Urinary bladder (tissue), 4 donors: Measurements from ENCODE around the gene VSIG10. TPM values are rescaled to one million over a fixed set of nuclear protein-coding genes. Genes with fewer than 3 reads are reported as not detected.
"Not testable (repeated sequence)": the region's sequence is repeated elsewhere in the genome, so short reads cannot be mapped to it uniquely, and the experiment has no call there.

Source experiments
- DNase-seq: peaks from one replicate; pipeline ENCODE4 v3.0.0-alpha.2; 2015; ENCODE audit errors: extremely low spot score
- H3K27ac ChIP-seq: one replicate; pipeline ENCODE4 v1.5.1; 2013; ENCODE audit warnings: low read depth, mild to moderate bottlenecking, moderate library complexity
- H3K36me3 ChIP-seq: one replicate; pipeline ENCODE4 v1.6.1; 2013; ENCODE audit warnings: mild to moderate bottlenecking, moderate library complexity; ENCODE audit not compliant: insufficient read depth
- H3K4me1 ChIP-seq: one replicate; pipeline ENCODE4 v1.6.1; 2013; ENCODE audit warnings: mild to moderate bottlenecking, moderate library complexity; ENCODE audit not compliant: insufficient read depth
- H3K4me3 ChIP-seq: one replicate; pipeline ENCODE4 v1.5.1; 2013; ENCODE audit warnings: low read depth, low read length
- WGBS: extraction: QIAGEN DNeasy Blood & Tissue Kit; methylation state at CpG from one replicate; pipeline ENCODE4 v1.1.7; 2013; 5-methylcytosine and 5-hydroxymethylcytosine counted together
- polyA plus RNA-seq: library from polyadenylated mRNA; stranded (reverse); fragments of 200-250 nt; gene quantifications from one replicate; pipeline ENCODE4 v1.2.3, GENCODE V29; 2013
- small RNA-seq: library from RNA; depleted of rRNA; stranded (forward); fragments of <200 nt; gene quantifications from one replicate; pipeline ENCODE3, GENCODE V24; 2014
- total RNA-seq: library from RNA; depleted of rRNA; stranded (reverse); fragments of >200 nt; gene quantifications from one replicate; pipeline ENCODE4 v1.2.3, GENCODE V29; 2014
- donor health status: healthy with polysubstance abuse.
- donor health status: healthy.

The VSIG10 gene
- total and polyA plus RNA-seq, 2 donors: 17.8 to 25.6 TPM

DNA sequence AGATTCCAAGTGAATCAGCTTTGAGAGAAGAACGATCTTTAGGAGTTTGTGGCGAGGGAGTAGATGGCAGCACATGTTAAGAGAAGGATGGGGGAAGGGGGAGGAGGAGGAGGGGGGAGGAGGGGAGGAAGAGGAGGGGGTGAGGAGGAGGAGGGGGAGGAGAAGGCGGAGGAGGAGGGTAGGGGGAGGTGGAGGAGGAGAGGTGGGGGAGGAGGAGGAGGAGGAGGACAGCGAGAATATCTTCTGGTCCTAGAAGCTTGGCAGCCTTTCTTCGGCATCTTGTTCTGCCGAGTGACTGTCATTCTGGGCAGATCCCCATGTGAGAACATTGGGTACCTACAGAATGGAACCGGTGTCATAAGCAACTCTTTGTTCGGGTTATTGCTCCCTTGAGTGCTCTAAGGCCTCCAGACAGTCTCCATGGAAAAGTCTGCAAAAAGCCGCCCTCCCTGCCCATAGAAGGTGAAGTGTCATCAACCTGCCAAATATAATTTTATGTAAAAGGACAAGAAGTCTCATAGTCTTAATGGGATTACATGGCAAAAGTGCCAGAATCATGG is 80.4 kb downstream of the VSIG10 start:
- H3K27ac ChIP-seq: no peak overlapping the region
- no peaks in the 10 kb centered on the region for H3K4me1 ChIP-seq
- 85% methylated on average over 9 of the region's 9 CpGs for WGBS
- H3K36me3 ChIP-seq: peaks cover 5% of the 10 kb centered on the region
- no peak for DNase-seq
- H3K4me3 ChIP-seq: no peak overlapping the region

DNA sequence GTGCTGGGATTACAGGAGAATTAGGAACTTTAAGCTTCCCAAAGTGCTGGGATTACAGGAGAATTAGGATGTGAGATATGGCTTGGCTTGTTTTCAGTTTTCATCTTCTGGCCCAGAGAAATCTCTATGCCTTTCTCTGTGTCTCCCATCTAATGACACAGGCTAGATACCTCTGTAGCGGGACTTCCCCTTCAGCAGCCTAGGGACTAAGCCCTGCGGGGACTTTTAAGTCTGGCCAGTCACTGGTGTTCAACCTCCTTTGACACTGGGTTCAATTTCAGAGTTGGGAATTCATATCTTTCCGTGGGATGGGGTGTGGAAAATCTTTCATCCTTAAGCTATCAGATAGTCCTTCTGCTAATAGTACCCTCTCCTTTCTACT is 81.1 kb downstream of the VSIG10 start:
- peaks cover 5% of the 10 kb centered on the region for H3K36me3 ChIP-seq
- 90% methylated on average over 3 of the region's 3 CpGs for WGBS

DNA sequence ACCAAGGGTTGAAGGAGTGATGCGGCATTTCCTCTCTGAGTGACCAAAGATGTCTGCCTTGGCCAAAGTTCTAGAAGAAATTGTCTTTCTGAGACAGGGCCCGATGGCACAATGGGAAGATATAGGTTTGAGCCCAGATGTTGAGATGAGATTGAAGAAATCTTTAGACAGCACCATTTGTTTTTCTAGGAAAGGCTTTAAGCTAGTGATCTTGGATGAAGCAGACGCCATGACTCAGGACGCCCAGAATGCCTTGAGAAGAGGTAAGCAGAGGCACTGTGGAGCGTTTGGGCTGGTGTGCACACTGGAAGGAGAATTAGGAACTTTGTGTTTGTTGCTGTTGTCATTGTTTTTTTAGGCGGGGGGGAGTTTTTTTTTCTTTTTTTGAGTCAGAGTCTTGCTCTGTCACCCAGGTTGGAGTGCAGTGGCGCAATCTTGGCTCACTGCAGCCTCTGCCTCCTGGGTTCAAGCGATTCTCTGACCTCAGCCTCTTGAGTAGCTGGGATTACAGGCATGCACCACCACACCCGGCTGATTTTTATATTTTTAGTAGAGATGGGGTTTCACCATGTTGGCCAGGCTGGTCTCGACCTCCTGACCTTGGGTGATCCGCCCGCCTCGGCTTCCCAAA is 81.6 kb downstream of the VSIG10 start:
- WGBS: 85% methylated on average over 13 of the region's 13 CpGs
- not testable (repeated sequence) for H3K4me1 ChIP-seq, H3K27ac ChIP-seq, H3K36me3 ChIP-seq, DNase-seq, H3K4me3 ChIP-seq

More for the DNA sequence above, 81.1 kb downstream of the VSIG10 start:
- Histone ChIP-seq H3K27ac (no peak overlapping the region), H3K4me1 (no peaks in the 10 kb centered on the region), H3K4me3 (no peak overlapping the region)
- DNase-seq: no peak

DNA sequence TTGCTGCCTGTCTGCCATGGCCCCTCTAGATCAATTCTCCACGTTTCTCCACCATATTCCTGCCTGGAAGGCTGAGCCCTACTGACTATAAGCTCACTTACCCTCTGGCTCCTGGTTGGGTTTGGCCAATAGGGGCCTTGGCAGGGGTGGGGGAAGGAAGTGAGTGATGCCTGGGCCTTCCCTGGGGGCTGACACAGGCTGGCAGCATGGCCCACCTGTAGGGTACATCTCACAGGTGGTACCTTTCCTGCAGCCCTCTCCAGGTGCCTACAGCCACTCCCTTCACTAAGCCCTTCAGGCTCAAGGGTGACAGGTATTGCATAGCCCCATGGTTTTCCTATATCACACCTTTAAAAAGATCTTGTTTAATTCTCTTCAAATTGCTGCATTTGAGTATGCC is 83.8 kb downstream of the VSIG10 start:
- no peak for DNase-seq
- 83% methylated on average over 1 of the region's 1 CpG for WGBS
- Histone ChIP-seq H3K4me1 (no peaks in the 10 kb centered on the region), H3K36me3 (peaks cover 1% of the 10 kb centered on the region), H3K4me3 (no peak overlapping the region), H3K27ac (no peak overlapping the region)

DNA sequence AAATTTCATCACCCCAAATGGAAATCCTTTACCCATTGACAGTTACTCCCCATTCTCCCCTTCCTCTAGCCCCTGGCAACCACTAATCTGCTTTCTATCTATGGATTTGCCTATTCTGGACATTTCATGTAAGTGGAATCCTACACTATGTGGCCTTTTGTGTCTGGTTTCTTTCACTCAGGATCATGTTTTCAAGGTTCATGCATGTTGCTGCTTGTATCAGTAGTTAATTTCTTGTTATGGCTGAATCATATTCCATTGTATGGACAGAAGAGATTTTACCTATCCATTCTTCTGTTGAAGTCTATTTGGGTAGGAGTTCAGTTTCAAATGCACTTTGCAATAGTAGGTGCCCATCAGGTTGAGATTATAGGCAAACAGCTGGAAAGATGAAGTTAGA is 85.9 kb downstream of the VSIG10 start:
- Histone ChIP-seq H3K4me1 (no peaks in the 10 kb centered on the region), H3K4me3 (no peak overlapping the region), H3K27ac (no peak overlapping the region), H3K36me3 (peaks cover 1% of the 10 kb centered on the region)
- no peak for DNase-seq

DNA sequence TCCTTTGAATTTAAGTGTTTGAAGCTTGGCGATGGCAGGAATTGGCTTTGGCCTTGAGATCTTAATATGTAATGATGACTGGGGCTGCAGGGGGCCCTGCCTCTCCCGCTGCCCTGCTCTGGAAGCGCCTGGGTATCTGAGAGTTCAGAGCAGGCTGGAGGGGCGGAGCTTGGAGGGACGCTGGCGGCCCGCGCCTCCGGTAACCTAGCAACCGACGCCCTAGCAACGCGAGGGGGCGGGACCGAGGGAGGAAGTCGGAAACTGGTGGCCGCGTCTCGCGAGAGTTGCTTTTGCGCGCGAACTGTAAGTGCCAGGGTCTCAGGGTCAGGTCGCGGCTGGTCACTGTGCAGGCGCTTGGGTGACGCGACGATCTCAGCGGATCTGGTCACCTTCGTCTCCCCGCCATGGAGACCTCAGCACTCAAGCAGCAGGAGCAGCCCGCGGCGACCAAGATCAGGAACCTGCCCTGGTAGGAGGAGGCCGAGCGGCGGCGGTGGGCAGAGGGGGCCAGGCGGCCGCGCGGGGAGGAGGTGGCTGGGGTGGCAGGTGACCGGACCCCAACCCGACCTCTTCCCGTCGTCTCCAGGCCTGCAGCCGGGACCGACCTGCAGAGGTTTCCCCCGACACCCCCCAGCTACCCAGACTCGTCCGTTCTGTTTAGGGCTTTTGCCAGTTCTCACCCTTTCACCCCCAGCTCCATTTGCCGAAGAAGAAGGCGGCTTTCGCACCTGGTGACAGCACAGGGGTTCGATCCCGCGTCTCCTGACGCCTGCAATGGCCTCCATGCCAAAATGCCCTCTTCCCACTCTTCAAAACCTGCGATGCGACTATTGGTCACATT is 87.2 kb downstream of the VSIG10 start, which contains the start of gene RFC5:
TSS of gene RFC5 (plus strand) at position 280 of the 841 bp plus-strand sequence. CDS start at position 405, 125 bp downstream.
- Histone ChIP-seq H3K36me3 (no peaks in the 10 kb centered on the region), H3K4me1 (no peaks in the 10 kb centered on the region), H3K27ac (no peak within 1 kb of the TSS), H3K4me3 (peak within 1 kb of the TSS; percentile 87)
- WGBS: under 1% methylated on average over 61 of the region's 61 CpGs
- peak; percentile 94 for DNase-seq

DNA sequence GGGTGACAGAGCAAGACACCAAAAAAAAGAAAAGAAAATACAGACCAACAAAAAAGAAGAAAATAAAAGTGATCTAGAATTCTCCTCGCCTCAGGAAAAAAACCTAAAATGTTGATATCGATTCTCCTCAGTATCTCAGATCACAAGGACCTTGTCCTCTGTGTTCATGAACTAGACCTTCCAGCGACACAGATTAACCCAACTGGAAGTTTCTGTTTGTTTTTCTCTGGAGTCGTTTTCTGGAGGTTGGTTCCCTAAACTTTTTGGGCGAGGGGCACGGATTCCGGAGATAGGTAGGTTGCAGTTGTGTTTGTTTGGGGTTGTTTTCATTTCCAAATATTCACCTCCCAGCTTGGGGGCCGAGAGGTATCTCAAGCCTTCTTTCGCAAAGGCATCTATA is 87.9 kb downstream of the VSIG10 start:
- 31% methylated on average over 9 of the region's 9 CpGs for WGBS
- no peaks in the 10 kb centered on the region for H3K4me1 ChIP-seq
- no peak for DNase-seq
- no peak overlapping the region for H3K27ac ChIP-seq
- peak overlapping the region; percentile 87 for H3K4me3 ChIP-seq
- H3K36me3 ChIP-seq: no peaks in the 10 kb centered on the region

DNA sequence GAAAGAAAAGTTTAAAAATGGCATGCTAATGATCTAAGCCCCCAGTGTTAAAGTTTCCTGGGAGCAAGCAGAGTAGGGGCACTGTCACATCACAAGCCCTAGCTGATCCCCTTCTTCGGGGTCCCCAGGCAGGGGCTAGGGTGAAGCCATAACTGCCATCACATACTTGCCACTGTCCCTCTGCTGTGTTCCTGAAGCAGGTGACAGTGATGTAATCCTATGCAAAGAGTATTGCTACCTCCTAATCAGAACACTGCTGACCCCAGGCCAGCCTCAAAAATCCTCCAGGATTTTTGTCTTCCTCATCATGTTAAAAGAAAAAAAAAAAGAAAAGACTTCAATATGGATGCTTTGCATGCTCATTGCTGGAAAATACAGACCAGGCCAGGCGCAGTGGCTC is 88.5 kb downstream of the VSIG10 start:
- Histone ChIP-seq H3K36me3 (no peaks in the 10 kb centered on the region), H3K4me1 (no peaks in the 10 kb centered on the region), H3K4me3 (no peak overlapping the region), H3K27ac (no peak overlapping the region)
- WGBS: 89% methylated on average over 2 of the region's 2 CpGs
- DNase-seq: no peak

Small RNAs within 50 kb of the gene (small RNA-seq; reads per million reads assigned to genes)
- not detected for gene AC131159.1

Other genes starting within 250 kb of the VSIG10 start
- gene KSR2, start 135.0 kb downstream of the VSIG10 start, total RNA-seq: 0.32 TPM
- gene KSR2, start 135.0 kb downstream of the VSIG10 start, polyA plus RNA-seq: 0.05 TPM
- gene RFC5, start 87.3 kb downstream of the VSIG10 start, total RNA-seq: 23.3 TPM
- 12.9 TPM for gene RFC5, start 87.3 kb downstream of the VSIG10 start, polyA plus RNA-seq
- 61.3 TPM for gene WSB2, start 42.8 kb downstream of the VSIG10 start, total RNA-seq
- gene WSB2, start 42.8 kb downstream of the VSIG10 start, polyA plus RNA-seq: 44.5 TPM
- 134 TPM for gene PEBP1, start 32.1 kb upstream of the VSIG10 start, total RNA-seq
- gene PEBP1, start 32.1 kb upstream of the VSIG10 start, polyA plus RNA-seq: 257 TPM